GM19193 (cell line): ENCODE data around the gene PID1.

Experiments
- POLR2A ChIP-seq: IDR thresholded peaks from 4 replicates; pipeline ENCODE4 v1.6.1; 2011; ENCODE audit not compliant: insufficient read depth, insufficient read length; ENCODE audit errors: extremely low read depth

The PID1 gene

DNA sequence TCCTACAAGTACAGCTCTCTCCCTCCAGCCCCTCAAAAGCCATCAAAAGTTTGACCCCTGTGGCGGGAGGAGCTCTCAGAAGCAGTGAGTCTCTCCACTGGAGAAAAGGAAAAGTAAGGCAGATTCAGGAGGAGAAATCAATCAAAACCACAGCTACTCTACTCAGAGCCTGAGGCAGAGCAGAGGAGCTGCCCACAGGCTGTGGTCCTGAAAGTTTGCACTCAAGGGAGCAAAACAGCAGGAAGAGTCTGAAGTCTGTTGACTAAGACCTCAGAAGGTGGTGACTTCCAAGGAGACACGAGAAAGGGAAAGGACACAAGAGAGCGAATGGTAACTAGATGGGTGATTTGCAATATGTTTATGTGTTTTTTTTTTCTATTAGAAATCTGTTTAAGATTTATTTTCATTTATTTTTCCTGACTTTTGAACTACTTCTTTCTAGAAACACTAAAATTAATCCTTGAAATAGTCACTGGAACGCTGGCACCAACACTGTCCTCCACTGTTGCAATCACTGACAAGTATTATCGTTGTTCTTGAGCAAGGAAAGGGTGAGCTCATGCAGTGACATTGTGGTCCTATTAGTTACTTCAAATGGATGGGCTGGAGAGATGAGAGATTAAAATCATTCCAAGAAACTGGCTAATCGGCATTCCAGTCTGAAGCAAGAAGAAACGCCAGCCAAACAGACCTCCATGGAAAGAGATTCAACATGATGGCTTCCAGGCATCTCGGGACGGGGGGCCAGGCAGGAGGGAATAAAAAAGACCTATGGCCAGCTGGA lies 35.8 kb downstream of the PID1 start:
- TF ChIP-seq POLR2A, result no peak

DNA sequence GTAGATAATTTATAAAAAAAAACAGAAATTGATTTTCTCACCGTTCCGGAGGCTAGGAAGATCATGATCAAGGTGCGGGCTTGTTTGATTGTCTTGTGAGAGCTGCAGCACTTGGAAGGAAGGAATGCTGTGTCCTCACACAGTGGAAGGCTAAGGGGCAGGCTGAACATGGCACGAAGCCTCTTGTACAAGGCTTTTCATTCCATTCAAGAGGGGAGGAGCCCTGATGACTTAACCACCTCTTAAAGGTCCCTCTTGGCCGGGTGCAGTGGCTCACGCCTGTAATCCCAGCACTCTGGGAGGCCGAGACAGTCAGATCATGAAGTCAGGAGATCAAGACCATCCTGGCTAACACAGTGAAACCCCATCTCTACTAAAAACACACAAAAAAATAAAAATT lies 39.2 kb downstream of the PID1 start:
- TF ChIP-seq POLR2A, result no peak

DNA sequence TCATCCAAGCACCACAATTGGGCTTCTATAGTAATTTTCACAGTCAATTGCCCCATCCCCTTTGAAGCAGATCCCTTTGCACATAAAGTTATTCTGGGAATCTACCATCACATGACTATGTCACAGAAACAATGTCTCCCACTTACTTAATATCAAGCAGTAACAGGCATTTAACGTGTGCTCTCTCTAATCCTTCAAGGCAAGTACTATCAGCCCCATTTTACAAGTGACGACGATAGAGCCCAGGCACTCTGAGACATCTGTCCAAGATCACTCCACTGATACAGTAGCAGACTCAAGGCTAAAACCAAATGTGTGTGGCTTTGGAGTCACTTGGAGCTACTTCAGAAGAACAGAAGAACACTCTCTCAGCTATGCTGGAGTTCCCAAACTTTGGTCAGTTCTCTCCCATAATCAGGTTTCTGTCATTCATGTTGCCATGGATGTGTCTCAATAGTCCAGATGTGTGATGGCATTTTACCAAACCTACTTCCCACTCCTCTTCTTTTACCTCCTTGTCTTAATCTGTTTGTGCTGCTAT lies 39.7 kb downstream of the PID1 start:
- no peak for TF ChIP-seq POLR2A

DNA sequence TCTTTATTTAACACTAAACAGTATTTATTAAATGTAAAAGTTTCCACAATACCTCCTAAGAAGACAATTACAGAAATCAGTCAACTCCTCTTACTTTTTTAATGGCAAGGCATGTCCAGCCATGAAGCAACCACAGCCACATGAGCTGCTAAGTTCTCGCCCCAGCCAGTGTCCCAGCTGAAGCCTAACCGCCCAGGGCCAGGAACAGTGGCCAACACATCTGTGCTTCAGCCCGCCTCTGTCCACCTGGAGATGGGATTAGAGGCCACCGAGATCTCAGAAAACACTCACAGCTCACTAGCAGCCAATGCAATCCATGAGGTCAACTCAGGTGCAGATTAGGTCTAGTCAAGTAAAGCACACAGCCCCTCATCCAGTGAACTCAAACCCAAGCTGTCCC lies 40.2 kb downstream of the PID1 start:
- no peak for TF ChIP-seq POLR2A

DNA sequence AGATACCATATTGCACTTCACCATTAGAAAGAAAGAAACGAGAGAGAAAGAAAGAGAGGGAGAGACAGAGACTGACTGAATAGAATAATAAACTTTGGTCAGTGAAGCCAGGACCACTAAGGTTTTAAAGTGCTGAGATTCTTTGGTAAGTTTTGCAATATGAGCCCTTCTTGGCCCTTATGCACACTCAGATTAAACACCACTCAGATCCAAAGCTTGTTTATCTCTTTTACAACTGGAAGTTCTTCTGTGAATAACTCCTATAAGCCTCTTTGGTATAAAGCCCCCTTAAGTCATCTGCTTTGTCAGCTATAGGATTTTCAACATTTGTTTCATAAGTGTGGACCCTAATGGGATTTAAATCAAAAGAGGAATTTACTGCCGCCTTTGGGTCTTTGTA lies 40.8 kb downstream of the PID1 start:
- TF ChIP-seq POLR2A, result no peak

DNA sequence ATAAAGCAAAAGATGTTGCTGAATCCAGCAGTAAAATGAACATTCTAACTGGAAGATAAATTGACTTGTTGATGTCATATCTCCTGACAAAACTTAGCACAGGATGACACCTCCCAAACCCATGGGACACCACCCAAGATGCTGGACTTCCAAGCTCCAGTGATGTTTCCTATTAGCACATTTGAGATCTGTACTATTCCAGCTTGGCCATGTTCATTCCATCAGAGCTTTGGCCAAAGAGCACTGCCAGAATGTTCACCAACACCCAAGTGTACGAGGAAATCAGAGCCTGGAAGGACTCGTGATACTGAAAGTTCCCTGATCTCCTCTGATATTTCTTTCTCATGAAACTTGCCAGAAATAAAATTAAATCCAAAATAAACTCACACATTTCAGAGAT lies 44.7 kb downstream of the PID1 start:
- TF ChIP-seq POLR2A, result no peak

DNA sequence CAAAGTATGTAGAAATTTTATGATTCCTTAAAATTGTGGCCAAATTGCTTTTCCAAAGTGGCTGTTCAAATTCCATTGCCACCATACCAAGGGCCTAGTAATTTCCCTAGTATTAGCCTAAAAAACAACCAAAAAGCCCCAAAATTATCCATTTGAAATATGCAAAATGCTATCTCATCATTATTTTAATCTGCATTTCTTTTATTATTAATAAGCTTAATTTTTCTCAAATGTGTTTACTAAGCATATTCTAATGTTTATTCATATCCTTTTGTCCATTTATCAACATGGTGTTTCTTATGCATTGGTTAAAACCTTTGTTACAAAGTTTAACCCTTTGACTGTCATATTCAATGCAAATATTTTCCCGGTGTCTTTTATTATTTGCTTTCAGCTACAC lies 48.0 kb downstream of the PID1 start:
- TF ChIP-seq POLR2A, result no peak

DNA sequence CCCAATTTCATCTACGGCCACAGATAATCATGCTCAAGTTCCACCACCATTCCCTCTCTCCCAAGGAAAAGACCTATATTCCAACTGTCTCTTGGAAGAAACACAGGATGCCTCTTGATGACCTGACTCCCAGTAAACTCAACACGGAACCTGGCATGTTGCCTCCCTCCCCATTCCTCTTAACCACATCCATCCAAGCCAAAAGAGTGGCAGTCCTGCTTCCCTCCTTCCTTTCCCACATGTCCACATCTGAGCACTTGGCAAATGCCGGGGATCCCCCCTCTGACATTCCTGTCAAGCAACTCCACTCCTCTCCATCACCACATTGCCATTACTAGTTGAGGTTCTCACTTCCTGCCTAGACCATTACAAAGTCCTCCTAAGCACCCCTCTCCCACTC lies 49.4 kb downstream of the PID1 start:
- no peak for TF ChIP-seq POLR2A

DNA sequence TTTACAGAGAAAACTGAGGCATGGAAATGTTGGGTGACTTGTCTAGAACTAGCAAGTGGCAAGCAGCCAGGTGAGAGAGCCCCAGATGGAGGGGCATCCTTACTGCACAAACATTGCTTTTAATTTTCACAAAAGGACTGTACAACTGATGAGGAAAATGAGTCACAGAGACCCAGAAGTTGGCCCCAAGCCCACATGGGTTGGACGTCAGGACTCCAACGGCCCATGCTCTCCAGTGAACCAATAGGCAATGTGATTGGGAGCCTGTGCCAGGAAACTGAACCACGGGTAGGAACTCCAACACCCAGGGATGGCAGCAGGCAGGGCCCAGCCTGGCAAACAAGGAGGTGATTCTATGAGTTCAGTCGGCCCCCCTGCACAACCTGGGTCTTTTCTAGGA lies 50.8 kb downstream of the PID1 start:
- TF ChIP-seq POLR2A, result no peak

DNA sequence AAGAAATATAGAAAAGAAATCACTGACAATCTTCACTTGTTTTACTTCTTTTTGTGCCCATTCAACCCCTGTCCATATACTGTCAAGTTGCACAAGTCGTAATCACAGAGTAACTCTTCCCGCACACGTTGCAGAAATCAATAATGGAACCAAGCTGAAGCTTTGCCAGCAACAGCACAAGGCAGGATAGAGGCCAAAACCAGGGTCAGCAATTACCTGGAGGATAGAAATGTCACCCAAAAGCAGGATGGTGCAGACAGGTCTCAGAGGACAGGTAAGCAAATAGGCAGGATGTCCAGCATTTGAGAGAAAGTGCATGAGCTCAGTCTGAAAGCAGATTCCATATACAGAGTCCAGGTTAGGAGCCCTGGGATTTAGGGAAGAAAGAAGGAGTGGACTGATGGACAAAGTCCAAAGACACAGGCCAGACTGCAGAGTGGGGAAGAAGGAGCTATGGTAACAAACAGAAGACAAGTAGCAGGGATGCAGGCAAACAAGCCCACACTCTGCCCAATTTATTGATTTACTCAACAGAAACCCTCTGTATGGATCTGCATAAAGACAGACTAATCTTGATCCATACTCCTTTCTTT lies 52.7 kb downstream of the PID1 start:
- TF ChIP-seq POLR2A, result no peak

DNA sequence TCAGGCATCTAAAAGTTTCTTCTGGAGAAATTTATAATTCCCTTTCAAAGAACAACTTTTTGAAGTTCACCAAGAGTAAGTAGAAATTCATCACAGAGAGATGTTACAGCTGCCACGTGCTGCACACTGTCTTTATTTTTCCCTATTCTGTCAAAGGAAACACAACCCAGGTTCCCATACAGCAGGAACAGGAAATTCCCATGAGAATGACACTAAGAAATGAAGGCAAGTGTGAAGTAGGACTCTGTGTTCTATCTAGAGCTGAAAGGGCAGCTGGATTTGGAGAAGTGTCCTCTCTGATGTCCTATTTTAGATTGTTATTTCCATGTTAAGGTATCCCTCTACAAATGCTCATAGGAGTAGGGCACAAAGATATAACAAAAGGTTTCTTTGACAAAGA lies 58.8 kb downstream of the PID1 start:
- no peak for TF ChIP-seq POLR2A

DNA sequence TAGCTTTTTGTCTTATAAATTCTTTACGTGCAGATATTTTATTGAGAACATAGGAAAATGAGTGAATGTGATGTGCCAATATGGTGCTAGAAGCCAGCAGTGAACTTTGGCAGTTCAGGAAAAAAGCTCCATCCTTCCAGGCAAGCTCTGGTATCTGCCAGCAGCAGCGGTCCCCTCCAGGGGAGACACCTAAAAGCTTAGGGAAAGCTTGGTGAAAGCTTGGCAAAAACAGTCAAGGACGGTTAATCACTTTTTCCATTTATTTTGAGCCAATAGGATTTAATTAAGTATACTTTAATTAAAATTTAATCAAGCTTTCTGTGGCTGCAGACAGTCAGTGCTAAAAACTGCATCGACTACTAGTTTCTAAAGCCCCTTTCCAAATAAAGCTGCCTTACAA lies 60.4 kb downstream of the PID1 start:
- no peak for TF ChIP-seq POLR2A

DNA sequence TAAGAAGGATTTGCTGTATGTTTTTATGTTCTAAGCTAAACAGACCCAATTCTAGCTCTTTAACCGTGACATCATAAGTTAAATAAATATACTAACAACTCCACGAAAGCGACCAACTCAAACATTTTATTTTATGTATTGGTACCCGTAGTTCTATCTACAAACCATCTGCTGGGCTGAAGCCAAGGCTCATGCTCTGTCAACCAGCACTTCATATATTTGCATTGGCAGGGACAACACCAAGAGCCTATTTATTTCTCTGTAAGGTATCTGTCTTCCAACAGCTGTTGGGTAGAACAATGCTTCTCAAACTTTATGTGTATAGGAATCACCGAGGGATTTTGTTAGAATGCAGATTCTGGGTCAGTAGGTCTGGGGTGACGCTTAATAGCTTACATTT lies 64.5 kb downstream of the PID1 start:
- no peak for TF ChIP-seq POLR2A

DNA sequence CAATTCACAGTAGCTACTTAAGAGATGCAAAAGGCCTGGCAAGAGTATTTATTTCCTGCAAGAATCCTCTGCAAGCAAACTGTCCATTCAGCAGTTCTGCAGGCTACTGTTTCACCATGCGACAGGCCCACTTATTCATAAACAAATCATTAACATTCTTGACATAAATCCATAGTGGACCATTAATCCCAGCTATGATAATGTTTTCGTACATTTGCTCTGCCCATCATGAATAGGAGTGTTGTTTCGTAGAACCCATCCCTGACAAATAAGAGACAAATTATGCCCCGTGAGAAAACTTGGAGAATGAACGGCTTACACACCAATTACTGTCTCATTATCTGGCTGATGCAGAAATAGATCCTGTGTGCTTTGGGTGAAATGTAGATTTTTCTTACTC lies 65.4 kb downstream of the PID1 start:
- no peak for TF ChIP-seq POLR2A

DNA sequence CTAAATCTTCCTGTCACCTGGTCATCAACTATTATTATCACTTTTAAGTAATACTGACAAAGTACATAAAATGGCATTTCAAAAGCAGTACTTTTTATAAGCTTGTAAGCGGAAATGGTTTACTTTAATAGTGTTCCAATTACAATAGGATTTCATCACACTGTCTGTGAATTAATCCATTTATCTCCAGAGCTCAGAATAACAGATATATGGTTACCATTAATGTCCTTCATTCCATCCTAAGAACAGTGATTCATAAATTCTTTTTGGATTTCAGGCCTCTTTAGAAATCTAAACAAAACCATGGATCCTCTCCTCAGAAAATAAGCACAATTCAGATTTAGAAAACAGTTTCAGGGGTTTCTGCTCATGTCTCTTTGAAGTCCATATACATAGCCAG lies 68.4 kb downstream of the PID1 start:
- no peak for TF ChIP-seq POLR2A

DNA sequence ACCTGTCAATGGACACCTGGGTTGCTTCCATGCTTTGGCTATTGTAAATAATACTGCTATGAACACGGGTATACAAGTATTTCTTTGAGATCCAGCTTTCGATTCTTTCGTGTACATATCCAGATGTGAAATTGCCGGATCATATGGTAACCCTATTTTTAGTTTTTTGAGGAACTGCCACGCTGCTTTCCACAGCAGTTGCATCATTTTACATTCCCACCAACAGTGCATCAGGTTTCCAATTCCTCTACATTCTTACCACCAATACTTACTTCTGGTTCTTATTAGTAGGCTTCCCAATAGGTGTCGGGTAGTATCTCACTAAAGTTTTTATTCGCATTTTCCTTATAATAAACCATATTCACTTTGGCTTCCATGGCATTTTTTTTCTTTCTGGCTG lies 69.6 kb downstream of the PID1 start:
- TF ChIP-seq POLR2A, result no peak
